ENCODE data around the gene SLC29A4.

The SLC29A4 gene

DNA sequence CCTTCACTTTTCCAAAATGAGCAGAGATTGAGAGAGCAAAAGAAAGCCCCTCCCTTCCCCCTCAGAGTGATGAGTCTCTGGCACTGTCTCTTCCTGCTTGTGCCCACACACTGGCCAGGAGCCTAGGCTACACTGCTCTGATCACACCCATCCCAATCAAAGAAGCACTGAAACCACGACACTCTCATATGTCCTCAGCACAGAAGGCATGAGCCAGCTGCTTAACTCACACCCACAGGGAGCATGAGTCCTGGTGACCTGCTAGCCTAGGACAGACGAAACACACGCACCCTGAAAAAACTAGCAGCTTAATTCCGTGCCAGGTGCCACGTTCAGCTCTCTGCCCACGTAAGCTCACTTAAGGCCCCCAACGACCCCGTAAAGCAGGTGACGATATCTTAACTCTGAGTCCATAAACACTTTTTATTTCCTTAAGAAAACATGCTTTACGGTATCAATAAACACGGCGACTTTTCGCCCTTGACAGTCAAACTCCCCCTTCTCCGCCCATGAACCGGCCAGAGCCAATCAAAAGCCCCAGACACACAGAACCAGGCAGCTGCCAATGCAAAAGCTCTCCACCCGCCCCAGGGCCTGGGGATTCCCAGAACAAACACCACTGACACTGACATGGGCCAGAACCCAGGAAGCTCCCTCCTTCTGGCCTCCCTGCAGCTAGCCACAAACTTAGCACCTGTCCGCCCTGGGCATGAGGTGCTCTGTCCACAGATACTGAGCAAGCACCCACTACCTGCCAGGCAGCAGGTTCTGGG is 71.9 kb downstream of the SLC29A4 start:
- H3K9me3 ChIP-seq (ENCODE audit: insufficient read depth, low read depth, low read length), result no peaks in the 10 kb centered on the region
- no peak overlapping the region for H3K27ac ChIP-seq (ENCODE audit: low read length)
- no peak overlapping the region for H3K9ac ChIP-seq (ENCODE audit: low read depth, low read length)
- H3K4me1 ChIP-seq (ENCODE audit: insufficient read depth, low read length), result peaks cover 10% of the 10 kb centered on the region; the same call in 1 of the 2 replicates
- H3K27me3 ChIP-seq (ENCODE audit: insufficient read depth, low read length), result peaks cover 36% of the 10 kb centered on the region; the same call in 1 of the 2 replicates
- H3K36me3 ChIP-seq (ENCODE audit: insufficient read depth, low read depth, low read length), result peaks cover 18% of the 10 kb centered on the region; the same call in 1 of the 2 replicates
- H3K4me3 ChIP-seq (ENCODE audit: low read length), result peak overlapping the region; percentile 18; the same call in 1 of the 2 replicates

Measured in iPS-20b (cell line).